SK-N-SH (cell line): Measurements from ENCODE around the gene OGG1.

Experiments
- CTCF ChIP-seq: fragments of 200-600 bp; sonication (generic); IDR thresholded peaks from 2 replicates; pipeline ENCODE4 v1.6.1; 2017; ENCODE audit warnings: antibody characterized with exemption, mild to moderate bottlenecking, moderate library complexity
- FOSL2 ChIP-seq: IDR thresholded peaks from 2 replicates; pipeline ENCODE4 v1.4.0; 2012; ENCODE audit warnings: low read depth, mild to moderate bottlenecking, moderate library complexity, borderline replicate concordance
- MXI1 ChIP-seq: IDR thresholded peaks from 2 replicates; pipeline ENCODE4 v1.6.1; 2012; ENCODE audit warnings: mild to moderate bottlenecking, low read depth, low read length, improper control_type of control experiment
- SIN3A ChIP-seq: IDR thresholded peaks from 2 replicates; pipeline ENCODE4 v1.6.1; 2012; ENCODE audit warnings: low read depth, mild to moderate bottlenecking, low read length, moderate library complexity, borderline replicate concordance
- SMC3 ChIP-seq: IDR thresholded peaks from 2 replicates; pipeline ENCODE4 v1.6.1; 2012; ENCODE audit warnings: low read depth, low read length, improper control_type of control experiment
- TF ChIP-seq, protein P1 (sequence below): IDR thresholded peaks from 2 replicates; pipeline ENCODE4 v1.4.0; 2012; ENCODE audit warnings: low read depth

DNA sequence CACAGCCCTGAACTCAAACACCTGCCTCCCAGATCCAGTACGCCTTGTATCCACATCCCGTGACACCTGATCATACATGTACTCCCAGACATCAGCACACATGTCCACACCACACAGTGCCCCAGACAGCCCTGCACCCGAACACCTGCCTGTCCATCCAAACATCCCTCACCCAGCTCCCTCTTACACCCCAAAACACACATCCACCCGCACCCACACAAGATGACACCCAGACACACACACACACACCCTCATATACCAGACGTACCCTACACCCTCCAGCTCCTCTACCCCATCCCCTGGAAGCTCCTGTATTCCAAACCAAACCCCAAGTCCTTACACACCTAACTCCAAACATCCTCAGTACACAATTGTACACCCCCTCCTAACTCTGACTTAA, 19.3 kb downstream of the OGG1 start:
- TF ChIP-seq CTCF (no peak), SMC3 (no peak), SIN3A (no peak), MXI1 (no peak), FOSL2 (no peak)
- TF ChIP-seq, protein P1, sequence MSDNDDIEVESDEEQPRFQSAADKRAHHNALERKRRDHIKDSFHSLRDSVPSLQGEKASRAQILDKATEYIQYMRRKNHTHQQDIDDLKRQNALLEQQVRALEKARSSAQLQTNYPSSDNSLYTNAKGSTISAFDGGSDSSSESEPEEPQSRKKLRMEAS: no peak
